ENCODE measurements around the gene SPATA16. TPM values are rescaled to one million over a fixed set of nuclear protein-coding genes. Genes with fewer than 3 reads are reported as not detected.

SPATA16 gene
- total RNA-seq, 2 donors from 2014 or later: not detected

DNA sequence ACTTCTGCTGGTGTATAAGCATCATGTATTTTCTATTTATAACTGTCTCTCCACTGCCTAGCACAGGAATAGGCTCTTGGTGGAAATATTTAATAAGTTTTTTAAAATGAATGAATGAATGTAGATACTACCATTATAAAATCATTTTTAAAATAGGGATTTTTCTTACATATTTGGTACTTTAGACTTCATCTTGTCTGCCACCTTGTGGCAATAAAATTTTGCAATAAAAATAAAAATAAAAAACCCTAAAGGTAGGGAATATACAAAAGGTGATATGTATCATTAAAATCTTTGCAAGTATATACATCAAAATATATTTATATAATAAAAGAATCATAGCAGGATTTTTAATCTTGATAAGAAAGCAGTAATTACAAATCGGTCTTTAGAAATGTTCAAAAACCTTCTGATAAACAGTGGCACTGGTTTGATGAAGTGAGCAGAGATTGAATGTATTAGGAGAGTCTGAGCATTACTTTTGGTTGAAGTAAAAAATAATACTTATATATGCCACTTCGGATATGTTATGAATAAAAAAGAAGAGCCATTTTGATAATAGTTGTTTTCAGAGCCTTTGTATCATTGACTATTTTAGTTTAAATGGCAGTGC is 95.2 kb downstream of the SPATA16 start:
- no peaks in the 10 kb centered on the region for H3K4me1 ChIP-seq (ENCODE audit: control insufficient read depth, insufficient read depth, low read length)
- no peaks in the 10 kb centered on the region for H3K36me3 ChIP-seq (ENCODE audit: control insufficient read depth, insufficient read depth, low read length)
- H3K4me3 Mint-ChIP-seq: no peak overlapping the region
- no peaks in the 10 kb centered on the region for H3K27me3 Mint-ChIP-seq (ENCODE audit: insufficient read depth)
- 96 to 100% methylated on average over 1 to 2 of the region's 2 CpGs for WGBS, 2 experiments (ENCODE audit: insufficient coverage in 1 of 2, insufficient read length in 1 of 2)
- H3K9me3 Mint-ChIP-seq: no peaks in the 10 kb centered on the region
- TF ChIP-seq, protein P1, sequence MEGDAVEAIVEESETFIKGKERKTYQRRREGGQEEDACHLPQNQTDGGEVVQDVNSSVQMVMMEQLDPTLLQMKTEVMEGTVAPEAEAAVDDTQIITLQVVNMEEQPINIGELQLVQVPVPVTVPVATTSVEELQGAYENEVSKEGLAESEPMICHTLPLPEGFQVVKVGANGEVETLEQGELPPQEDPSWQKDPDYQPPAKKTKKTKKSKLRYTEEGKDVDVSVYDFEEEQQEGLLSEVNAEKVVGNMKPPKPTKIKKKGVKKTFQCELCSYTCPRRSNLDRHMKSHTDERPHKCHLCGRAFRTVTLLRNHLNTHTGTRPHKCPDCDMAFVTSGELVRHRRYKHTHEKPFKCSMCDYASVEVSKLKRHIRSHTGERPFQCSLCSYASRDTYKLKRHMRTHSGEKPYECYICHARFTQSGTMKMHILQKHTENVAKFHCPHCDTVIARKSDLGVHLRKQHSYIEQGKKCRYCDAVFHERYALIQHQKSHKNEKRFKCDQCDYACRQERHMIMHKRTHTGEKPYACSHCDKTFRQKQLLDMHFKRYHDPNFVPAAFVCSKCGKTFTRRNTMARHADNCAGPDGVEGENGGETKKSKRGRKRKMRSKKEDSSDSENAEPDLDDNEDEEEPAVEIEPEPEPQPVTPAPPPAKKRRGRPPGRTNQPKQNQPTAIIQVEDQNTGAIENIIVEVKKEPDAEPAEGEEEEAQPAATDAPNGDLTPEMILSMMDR (conservative IDR thresholded peaks at IDR 0.05): peak; percentile 75
- H3K4me3 ChIP-seq (ENCODE audit: low read length): no peak overlapping the region
- H3K27ac Mint-ChIP-seq: no peak overlapping the region
- no peak overlapping the region for H3K27ac ChIP-seq (ENCODE audit: low read depth, low read length)
- DNase-seq: no peak
- H3K36me3 Mint-ChIP-seq (ENCODE audit: low read depth): no peaks in the 10 kb centered on the region
- no peaks in the 10 kb centered on the region for H3K4me1 Mint-ChIP-seq
- H3K9me3 ChIP-seq (ENCODE audit: control insufficient read depth, low read length): no peaks in the 10 kb centered on the region
- H3K9ac ChIP-seq (ENCODE audit: extremely low read depth, low read length, poor library complexity, severe bottlenecking): no peak overlapping the region
- H3K27me3 ChIP-seq (ENCODE audit: control insufficient read depth, insufficient read depth, low read length, poor library complexity, severe bottlenecking): no peaks in the 10 kb centered on the region

DNA sequence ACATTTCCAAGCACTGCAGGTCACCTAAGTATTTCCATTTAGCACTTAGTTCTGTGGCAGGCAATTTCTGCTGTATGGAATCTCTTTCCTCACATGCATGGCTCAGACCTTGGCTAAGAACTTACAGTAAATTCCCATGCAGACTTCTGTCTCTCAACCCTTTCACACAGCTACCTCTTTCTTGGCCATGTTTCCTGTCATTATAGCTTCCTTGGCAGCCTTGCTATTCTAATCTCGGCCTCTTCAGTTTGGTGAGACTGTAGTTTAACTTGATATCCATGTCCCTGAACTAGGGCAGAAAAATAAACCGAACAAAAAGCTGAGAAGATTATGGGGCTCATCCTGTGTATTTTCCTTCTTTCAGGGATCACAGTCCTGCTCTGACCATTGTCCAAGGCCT is 96.0 kb downstream of the SPATA16 start:
- H3K27ac Mint-ChIP-seq: no peak overlapping the region
- no peaks in the 10 kb centered on the region for H3K4me1 ChIP-seq (ENCODE audit: control insufficient read depth, insufficient read depth, low read length)
- no peaks in the 10 kb centered on the region for H3K36me3 Mint-ChIP-seq (ENCODE audit: low read depth)
- H3K4me1 Mint-ChIP-seq: no peaks in the 10 kb centered on the region
- H3K27me3 ChIP-seq (ENCODE audit: control insufficient read depth, insufficient read depth, low read length, poor library complexity, severe bottlenecking): no peaks in the 10 kb centered on the region
- no peak overlapping the region for H3K9ac ChIP-seq (ENCODE audit: extremely low read depth, low read length, poor library complexity, severe bottlenecking)
- H3K27ac ChIP-seq (ENCODE audit: low read depth, low read length): no peak overlapping the region
- DNase-seq: no peak
- H3K4me3 ChIP-seq (ENCODE audit: low read length): no peak overlapping the region
- no peak overlapping the region for H3K4me3 Mint-ChIP-seq
- H3K27me3 Mint-ChIP-seq (ENCODE audit: insufficient read depth): no peaks in the 10 kb centered on the region
- 86 to 90% methylated on average over 1 to 2 of the region's 2 CpGs for WGBS, 2 experiments (ENCODE audit: insufficient coverage in 1 of 2, insufficient read length in 1 of 2)
- TF ChIP-seq, protein P1 (conservative IDR thresholded peaks at IDR 0.05): no peak
- H3K9me3 ChIP-seq (ENCODE audit: control insufficient read depth, low read length): no peaks in the 10 kb centered on the region
- H3K9me3 Mint-ChIP-seq: no peaks in the 10 kb centered on the region
- no peaks in the 10 kb centered on the region for H3K36me3 ChIP-seq (ENCODE audit: control insufficient read depth, insufficient read depth, low read length)

DNA sequence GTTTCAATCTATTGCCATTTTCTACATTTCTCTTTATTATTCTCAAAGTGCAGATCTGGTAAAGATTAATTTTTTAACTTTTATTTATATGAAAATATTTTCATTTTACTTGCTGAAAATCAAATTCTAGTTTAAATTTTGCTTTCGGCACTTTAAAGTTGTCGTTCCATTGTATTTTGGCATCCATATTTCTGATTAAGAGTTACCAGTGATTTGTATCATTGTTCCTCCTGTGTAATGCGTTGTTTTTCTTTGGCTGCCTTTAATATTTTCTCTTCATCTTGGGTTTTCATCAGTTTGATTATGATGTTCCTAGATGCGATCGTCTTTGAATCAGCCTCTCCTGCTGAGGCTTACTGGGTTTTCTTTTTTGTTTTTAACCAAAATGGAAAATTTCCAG is 97.3 kb downstream of the SPATA16 start:
- Mint-ChIP-seq H3K36me3 (ENCODE audit: low read depth) (no peaks in the 10 kb centered on the region), H3K4me1 (no peaks in the 10 kb centered on the region), H3K4me3 (no peak overlapping the region), H3K27me3 (ENCODE audit: insufficient read depth) (no peaks in the 10 kb centered on the region), H3K9me3 (no peaks in the 10 kb centered on the region), H3K27ac (no peak overlapping the region)
- no peaks in the 10 kb centered on the region for H3K9me3 ChIP-seq (ENCODE audit: control insufficient read depth, low read length)
- H3K27ac ChIP-seq (ENCODE audit: low read depth, low read length): no peak overlapping the region
- no peak overlapping the region for H3K9ac ChIP-seq (ENCODE audit: extremely low read depth, low read length, poor library complexity, severe bottlenecking)
- H3K4me1 ChIP-seq (ENCODE audit: control insufficient read depth, insufficient read depth, low read length): no peaks in the 10 kb centered on the region
- no peak overlapping the region for H3K4me3 ChIP-seq (ENCODE audit: low read length)
- TF ChIP-seq, protein P1 (conservative IDR thresholded peaks at IDR 0.05): no peak
- 98 to 100% methylated on average over 2 to 5 of the region's 5 CpGs for WGBS, 2 experiments (ENCODE audit: insufficient coverage in 1 of 2, insufficient read length in 1 of 2)
- H3K36me3 ChIP-seq (ENCODE audit: control insufficient read depth, insufficient read depth, low read length): no peaks in the 10 kb centered on the region
- DNase-seq: no peak
- H3K27me3 ChIP-seq (ENCODE audit: control insufficient read depth, insufficient read depth, low read length, poor library complexity, severe bottlenecking): no peaks in the 10 kb centered on the region

Data from endodermal cell (in vitro differentiated cells).